ENCODE data around the gene C6orf52. TPM values are rescaled to one million over a fixed set of nuclear protein-coding genes. Genes with fewer than 3 reads are reported as not detected.
A peak's percentile ranks its signal among the peaks of the same experiment; 100 is the strongest.

The C6orf52 gene
- total RNA-seq (2016; rRNA removed; fragmentation: Illumina TruSeq; extraction: Trizol) (0.53 and 0.66 TPM in 2 replicates), polyA plus RNA-seq (2011; rRNA removed) (0.50 TPM in 1 of 2 replicates, not detected in the other), polyA minus RNA-seq (2011; rRNA and poly(A)+ RNA removed; ENCODE audit: low replicate concordance) (not detected in 2 replicates), Bru-seq, nascent RNA (percentile 48 among the genes with signal in this experiment), BruChase-seq, experiment 1, labeled RNA remaining after a 6-hour chase (percentile 25 among the genes with signal in this experiment), BruChase-seq, experiment 2, labeled RNA remaining after a 2-hour chase (percentile 27 among the genes with signal in this experiment)
- not detected in 2 replicates for total RNA-seq (2016; cell fraction: cytosol; rRNA removed; fragmentation: Illumina TruSeq; extraction: Trizol; ENCODE audit: low read depth)
- total RNA-seq (2016; cell fraction: insoluble cytoplasmic fraction; rRNA removed; fragmentation: Illumina TruSeq; extraction: Trizol) = 1.0 and 1.1 TPM in 2 replicates
- not detected in 2 replicates for total RNA-seq (2016; cell fraction: membrane; rRNA removed; fragmentation: Illumina TruSeq; extraction: Trizol)
- not detected in 2 replicates for total RNA-seq (2016; cell fraction: nucleus; rRNA removed; fragmentation: Illumina TruSeq; extraction: Trizol)
- 0.35 and 0.38 TPM in 2 replicates for polyA plus RNA-seq (2011; cell fraction: cytosol; rRNA removed)
- not detected in 2 replicates for polyA plus RNA-seq (2011; cell fraction: nucleus; rRNA removed)
- 0.36 and 0.52 TPM in 2 replicates for polyA plus RNA-seq (2012)
- not detected in 2 replicates for polyA plus RNA-seq (2016; cell fraction: cytosol; fragmentation: Illumina TruSeq; extraction: Trizol; ENCODE audit: low read depth)
- 0.60 and 1.2 TPM in 2 replicates for polyA plus RNA-seq (2016; cell fraction: insoluble cytoplasmic fraction; fragmentation: Illumina TruSeq; extraction: Trizol; ENCODE audit: low read depth)
- polyA plus RNA-seq (2016; cell fraction: membrane; fragmentation: Illumina TruSeq; extraction: Trizol; ENCODE audit: low read depth) = not detected in 2 replicates
- polyA plus RNA-seq (2016; cell fraction: nucleus; fragmentation: Illumina TruSeq; extraction: Trizol; ENCODE audit: insufficient read depth, low read depth) = 1.4 TPM in 1 of 2 replicates, not detected in the other
- polyA minus RNA-seq (2011; cell fraction: cytosol; rRNA and poly(A)+ RNA removed) = not detected in 2 replicates
- polyA minus RNA-seq (2011; cell fraction: nucleus; rRNA and poly(A)+ RNA removed) = not detected in 2 replicates
- long read RNA-seq, experiment 1, partial matches to known transcripts = 0 of 1 reads
- long read RNA-seq, experiment 1, other reads (novel, unspliced or antisense) = 1 of 1 reads
- long read RNA-seq, experiment 2, partial matches to known transcripts = 0 of 1 reads
- long read RNA-seq, experiment 2, other reads (novel, unspliced or antisense) = 1 of 1 reads

- H4K20me1 ChIP-seq (ENCODE audit: insufficient read depth, low read length) = no peaks in the 10 kb centered on the region
- FAIRE-seq (peak; percentile 52), DNase-seq (ENCODE audit: low spot score) (peak; percentile 94), ATAC-seq (peak; percentile 98)
- ChIA-PET POLR2A (interaction anchor here (0.6 to 2.9 kb wide), 28 partner anchors 8 to 837 kb away, joined by 3 to 79 read pairs (median 4); partner anchors contain the start of genes GCNT2, TMEM14B and TMEM14C), CTCF (ENCODE audit: low intra/inter-chr PET ratio, low total read pairs) (interaction anchor here (1.0 kb wide), 1 partner anchor 107 kb away, joined by 3 read pairs; no protein-coding TSS in a partner anchor)
- peak within 1 kb of the TSS; percentile 78 to 98 (median 97) for H3K4me3 ChIP-seq (replicated peaks in 1 of 3; ENCODE audit: insufficient read depth in 1 of 3, low read depth in 2 of 3, low read length in 3 of 3)
- H3K9ac ChIP-seq (ENCODE audit: insufficient read depth, low read depth, low read length) = peak within 1 kb of the TSS; percentile 98
- H3K79me2 ChIP-seq (ENCODE audit: insufficient read depth, low read length) = peaks cover 44% of the 10 kb centered on the region
- H3K27me3 ChIP-seq (ENCODE audit: control insufficient read depth in 1 of 2, insufficient read depth in 2 of 2, low read length in 2 of 2) = no peaks in the 10 kb centered on the region; a peak in 1 of 5 replicates
- no peaks in the 10 kb centered on the region for H3K9me3 ChIP-seq (ENCODE audit: low read length)
- peak within 1 kb of the TSS; percentile 73 for H3K4me2 ChIP-seq (ENCODE audit: low read depth, low read length)
- WGBS (ENCODE audit: low lambda C conversion rate) = 2% methylated on average over 50 of the region's 53 CpGs
- in situ Hi-C loops (cut with HindIII; ENCODE audit: extremely low pct_ligation_motif_present, low pct_unique_long_range_greater_than_20kb) (loop anchor here (5.0 kb wide), 1 partner anchor 182 kb away; no protein-coding TSS in a partner anchor), intact Hi-C loops (cut with micrococcal nuclease; ENCODE audit: unreplicated experiment) (loop anchor here (1.0 kb wide), 6 partner anchors 27 to 189 kb away; partner anchors contain the start of gene TMEM14B)
- peak within 1 kb of the TSS; percentile 96 for H3K27ac ChIP-seq (ENCODE audit: extremely low read length, insufficient read depth, low read length)
- TSS peak; percentile 81 for BruUV-seq (replicated peaks)
- peaks cover 44% of the 10 kb centered on the region for H3K4me1 ChIP-seq (ENCODE audit: insufficient read depth, low read length)
- H2AFZ ChIP-seq (ENCODE audit: low read length) = peak within 1 kb of the TSS; percentile 90
- H3K36me3 ChIP-seq (replicated peaks in 1 of 2; ENCODE audit: control insufficient read depth in 1 of 2, insufficient read depth in 2 of 2, low read length in 2 of 2) = peaks cover 9 to 24% of the 10 kb centered on the region in 2 experiments
- TF ChIP-seq ZNF776 (CRISPR knock-in tag; IDR thresholded peaks at IDR 0.05) = no peak
- peak; percentile 99 for TF ChIP-seq MXD4 (CRISPR knock-in tag; IDR thresholded peaks at IDR 0.05)
- TF ChIP-seq FLYWCH1 (CRISPR knock-in tag; IDR thresholded peaks at IDR 0.05) = no peak
- TF ChIP-seq SRSF9 (IDR thresholded peaks at IDR 0.05; ENCODE audit: borderline replicate concordance, insufficient read depth, low read depth, low read length, poor library complexity, severe bottlenecking) = no peak
- peak; percentile 55 for TF ChIP-seq TBL1XR1 (IDR thresholded peaks at IDR 0.05; ENCODE audit: borderline replicate concordance, low read length, partially characterized antibody)
- 0 out of 2 replicates have a peak, but pooled peaks have one; percentile 15 for TF ChIP-seq THAP8 (CRISPR knock-in tag; IDR thresholded peaks at IDR 0.05; ENCODE audit: borderline replicate concordance)
- TF ChIP-seq ZNF777 (CRISPR knock-in tag; IDR thresholded peaks at IDR 0.05) = peak; percentile 74
- TF ChIP-seq ZNF253 (CRISPR knock-in tag; IDR thresholded peaks at IDR 0.05; ENCODE audit: borderline replicate concordance) = no peak
- peak; percentile 77; the same call in 1 of the 2 replicates for TF ChIP-seq MTF1 (CRISPR knock-in tag; IDR thresholded peaks at IDR 0.05)
- TF ChIP-seq, protein P1, sequence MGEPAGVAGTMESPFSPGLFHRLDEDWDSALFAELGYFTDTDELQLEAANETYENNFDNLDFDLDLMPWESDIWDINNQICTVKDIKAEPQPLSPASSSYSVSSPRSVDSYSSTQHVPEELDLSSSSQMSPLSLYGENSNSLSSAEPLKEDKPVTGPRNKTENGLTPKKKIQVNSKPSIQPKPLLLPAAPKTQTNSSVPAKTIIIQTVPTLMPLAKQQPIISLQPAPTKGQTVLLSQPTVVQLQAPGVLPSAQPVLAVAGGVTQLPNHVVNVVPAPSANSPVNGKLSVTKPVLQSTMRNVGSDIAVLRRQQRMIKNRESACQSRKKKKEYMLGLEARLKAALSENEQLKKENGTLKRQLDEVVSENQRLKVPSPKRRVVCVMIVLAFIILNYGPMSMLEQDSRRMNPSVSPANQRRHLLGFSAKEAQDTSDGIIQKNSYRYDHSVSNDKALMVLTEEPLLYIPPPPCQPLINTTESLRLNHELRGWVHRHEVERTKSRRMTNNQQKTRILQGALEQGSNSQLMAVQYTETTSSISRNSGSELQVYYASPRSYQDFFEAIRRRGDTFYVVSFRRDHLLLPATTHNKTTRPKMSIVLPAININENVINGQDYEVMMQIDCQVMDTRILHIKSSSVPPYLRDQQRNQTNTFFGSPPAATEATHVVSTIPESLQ (CRISPR knock-in tag; conservative IDR thresholded peaks at IDR 0.05) = 0 out of 2 replicates have a peak, but pooled peaks have one; percentile 75
- TF ChIP-seq GATAD1 (CRISPR knock-in tag; IDR thresholded peaks at IDR 0.05) = peak; percentile 98
- TF ChIP-seq, protein P2, sequence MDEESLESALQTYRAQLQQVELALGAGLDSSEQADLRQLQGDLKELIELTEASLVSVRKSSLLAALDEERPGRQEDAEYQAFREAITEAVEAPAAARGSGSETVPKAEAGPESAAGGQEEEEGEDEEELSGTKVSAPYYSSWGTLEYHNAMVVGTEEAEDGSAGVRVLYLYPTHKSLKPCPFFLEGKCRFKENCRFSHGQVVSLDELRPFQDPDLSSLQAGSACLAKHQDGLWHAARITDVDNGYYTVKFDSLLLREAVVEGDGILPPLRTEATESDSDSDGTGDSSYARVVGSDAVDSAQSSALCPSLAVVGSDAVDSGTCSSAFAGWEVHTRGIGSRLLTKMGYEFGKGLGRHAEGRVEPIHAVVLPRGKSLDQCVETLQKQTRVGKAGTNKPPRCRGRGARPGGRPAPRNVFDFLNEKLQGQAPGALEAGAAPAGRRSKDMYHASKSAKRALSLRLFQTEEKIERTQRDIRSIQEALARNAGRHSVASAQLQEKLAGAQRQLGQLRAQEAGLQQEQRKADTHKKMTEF (CRISPR knock-in tag; IDR thresholded peaks at IDR 0.05) = peak; percentile 96
- no peak for TF ChIP-seq CHCHD3 (CRISPR knock-in tag; IDR thresholded peaks at IDR 0.05)
These were observed at the start of gene C6orf52, which contains the start of gene PAK1IP1 for GRCh38 chr6:10694302-10695085. TSS of gene C6orf52 (minus strand) at chr6:10694616. CDS start at chr6:10687550, 7,066 bp downstream. TSS of gene PAK1IP1 (plus strand) at chr6:10694972. CDS start at chr6:10694986, 14 bp downstream.
